Epithelial cell of proximal tubule (primary cell): Measurements from ENCODE around the gene RBFA. TPM values are rescaled to one million over a fixed set of nuclear protein-coding genes. Genes with fewer than 3 reads are reported as not detected.

Experiments
- DNase-seq: peaks from one replicate; pipeline ENCODE4 v3.0.0-alpha.2; 2011; ENCODE audit warnings: low read depth
- H3K4me3 ChIP-seq: 2 replicates; pipeline ENCODE4 v1.5.1; 2011; ENCODE audit warnings: low read depth, mild to moderate bottlenecking, low read length
- CTCF ChIP-seq: conservative IDR thresholded peaks from 2 replicates; pipeline ENCODE4 v1.5.1; 2012; ENCODE audit warnings: low read depth, mild to moderate bottlenecking, low read length
- total RNA-seq: library from RNA; depleted of rRNA; stranded (reverse); fragments of >200 nt; gene quantifications from 2 replicates; pipeline ENCODE4 v1.2.3, GENCODE V29; 2015

RBFA gene
- total RNA-seq, 1 donor from 2014 or later: 41.5 TPM

DNA sequence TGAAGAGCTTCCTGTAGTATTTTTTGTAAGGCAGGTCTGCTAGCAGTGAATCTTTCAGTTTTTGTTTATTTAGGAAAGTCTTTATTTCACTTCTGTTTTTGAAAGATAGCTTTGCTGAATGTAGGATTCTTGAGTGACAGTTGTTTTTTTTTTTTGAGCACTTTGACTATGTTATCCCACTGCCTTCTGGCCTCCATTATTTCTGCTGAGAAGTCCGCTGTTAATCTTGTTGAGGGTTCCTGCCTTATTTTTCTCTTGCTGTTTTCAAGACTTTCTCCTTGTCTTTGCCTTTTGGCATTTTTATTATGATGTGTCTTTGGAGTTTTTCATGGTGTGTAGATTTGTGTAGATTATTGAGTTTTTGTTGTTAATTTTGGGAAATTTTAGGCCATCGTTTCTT, 21.9 kb downstream of the RBFA start:
- H3K4me3 ChIP-seq: no peak overlapping the region
- DNase-seq: no peak
- TF ChIP-seq CTCF: no peak

GRCh38 chr18:80059945-80060344, 25.7 kb downstream of the RBFA start:
- DNase-seq: no peak
- H3K4me3 ChIP-seq: no peak overlapping the region
- TF ChIP-seq CTCF: no peak

DNA sequence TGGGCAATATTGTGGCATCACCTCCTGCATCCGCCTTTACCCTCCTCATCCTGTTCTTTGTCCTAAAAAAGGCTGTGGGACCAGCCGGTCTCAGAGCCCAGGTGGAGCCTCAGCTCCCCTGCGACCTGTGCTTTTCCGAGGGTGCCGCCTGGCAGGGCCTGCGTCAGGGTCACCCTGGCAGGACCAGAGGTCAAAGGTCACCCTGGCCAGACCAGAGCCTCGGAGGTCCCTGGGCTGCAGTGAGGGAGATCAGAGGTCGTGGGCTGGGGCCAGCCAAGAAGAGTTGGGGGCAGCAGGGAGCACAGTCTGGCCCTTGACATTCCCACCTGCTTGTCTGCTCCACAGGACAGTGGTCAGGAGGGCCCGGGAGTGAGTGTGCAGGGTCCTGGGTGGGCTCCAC, 31.5 kb downstream of the RBFA start:
- no peak for TF ChIP-seq CTCF
- no peak for DNase-seq
- no peak overlapping the region for H3K4me3 ChIP-seq

- H3K4me3 ChIP-seq: no peak overlapping the region
- no peak for TF ChIP-seq CTCF
- DNase-seq: no peak
Measured at GRCh38 chr18:80067321-80067720, 33.1 kb downstream of the RBFA start.

DNA sequence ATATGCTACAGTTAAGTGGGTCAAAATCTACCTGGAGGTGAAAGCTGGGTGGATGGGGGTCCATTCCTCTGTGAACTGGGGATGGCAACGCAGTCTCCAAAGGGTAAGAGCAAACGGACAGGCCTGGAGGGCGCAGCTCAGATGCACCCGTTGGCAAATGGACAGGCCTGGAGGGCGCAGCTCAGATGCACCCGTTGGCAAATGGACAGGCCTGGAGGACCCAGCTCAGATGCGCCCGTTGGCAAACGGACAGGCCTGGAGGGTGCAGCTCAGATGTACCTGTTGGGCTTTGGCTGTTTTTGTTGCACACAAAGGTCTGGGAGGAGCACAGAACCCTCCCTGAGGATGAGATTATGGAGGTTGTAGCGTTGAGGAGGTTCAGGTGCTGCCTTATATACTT, 33.7 kb downstream of the RBFA start:
- TF ChIP-seq CTCF: no peak
- no peak overlapping the region for H3K4me3 ChIP-seq
- no peak for DNase-seq

DNA sequence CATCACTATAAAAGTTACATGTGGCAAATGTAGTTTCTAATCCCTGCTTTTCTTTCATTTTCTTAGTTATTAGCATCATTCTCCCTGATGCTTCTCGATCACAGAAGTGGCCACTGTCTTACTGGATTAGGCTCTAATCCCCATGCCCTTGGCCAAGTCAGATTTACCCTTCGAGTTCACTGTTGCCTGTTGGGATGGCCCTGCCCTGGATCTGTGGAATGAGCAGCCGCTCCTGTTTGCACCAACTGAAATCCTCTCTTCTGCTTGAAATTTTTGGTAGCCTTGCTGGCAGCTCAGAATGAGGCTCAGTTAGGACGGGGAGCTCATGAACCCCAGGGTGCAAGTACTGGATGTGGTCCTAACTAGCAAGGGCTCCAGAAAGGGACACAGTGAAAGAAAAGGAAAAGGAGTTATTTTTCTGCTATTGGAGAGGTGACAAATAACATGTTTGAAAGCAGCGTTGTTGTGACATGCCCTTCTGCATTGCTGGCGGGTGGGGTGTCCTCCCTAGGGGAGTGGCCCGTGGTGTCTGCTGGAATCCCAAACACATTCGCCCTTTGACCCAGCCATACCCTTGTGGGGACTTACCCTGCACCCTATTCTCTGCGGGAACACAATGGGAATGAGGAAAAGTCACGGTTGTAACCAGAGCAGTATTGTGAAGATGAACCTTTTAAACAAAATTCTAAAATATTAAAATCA, 34.5 kb downstream of the RBFA start:
- DNase-seq: no peak
- TF ChIP-seq CTCF: no peak

GRCh38 chr18:80070825-80071224, 36.6 kb downstream of the RBFA start:
- no peak for DNase-seq
- no peak for TF ChIP-seq CTCF
- H3K4me3 ChIP-seq: no peak overlapping the region

More for the DNA sequence above, 34.5 kb downstream of the RBFA start:
- no peak overlapping the region for H3K4me3 ChIP-seq
